Neural cell (in vitro differentiated cells): Measurements from ENCODE around the gene PDE1A.

Source experiments
- EP300 ChIP-seq: fragments of 450-650 bp; conservative IDR thresholded peaks from 2 replicates; pipeline ENCODE4 v1.6.1; 2014; ENCODE audit warnings: antibody characterized with exemption, mild to moderate bottlenecking, moderate library complexity; ENCODE audit not compliant: poor library complexity, severe bottlenecking
- EZH2 ChIP-seq: fragments of 200-600, 300-800 bp; shearing (Covaris generic), sonication (generic); IDR thresholded peaks from 2 replicates; pipeline ENCODE4 v1.6.1; 2014; ENCODE audit warnings: antibody characterized with exemption, low read length, borderline replicate concordance, mild to moderate bottlenecking; ENCODE audit not compliant: insufficient read depth, poor library complexity, severe bottlenecking
- MXI1 ChIP-seq: fragments of 450-650 bp; conservative IDR thresholded peaks from 2 replicates; pipeline ENCODE4 v1.6.1; 2014; ENCODE audit warnings: antibody characterized with exemption, mild to moderate bottlenecking; ENCODE audit not compliant: poor library complexity, severe bottlenecking
- POLR2AphosphoS5 ChIP-seq: IDR thresholded peaks from 2 replicates; pipeline ENCODE4 v1.6.1; 2012
- RAD21 ChIP-seq: fragments of 450-650 bp; conservative IDR thresholded peaks from 2 replicates; pipeline ENCODE4 v1.6.1; 2014; ENCODE audit warnings: antibody characterized with exemption, mild to moderate bottlenecking, moderate library complexity
- SMC3 ChIP-seq: fragments of 450-650 bp; conservative IDR thresholded peaks from 2 replicates; pipeline ENCODE4 v1.6.1; 2014; ENCODE audit warnings: antibody characterized with exemption, mild to moderate bottlenecking, moderate library complexity; ENCODE audit not compliant: poor library complexity
- TAF1 ChIP-seq: IDR thresholded peaks from 2 replicates; pipeline ENCODE4 v1.6.1; 2012; ENCODE audit warnings: low read depth
- TF ChIP-seq, protein P1 (sequence below): fragments of 450-650 bp; IDR thresholded peaks from 2 replicates; pipeline ENCODE4 v1.5.1; 2014; ENCODE audit warnings: antibody characterized with exemption, mild to moderate bottlenecking, moderate library complexity; ENCODE audit not compliant: poor library complexity, severe bottlenecking
- TF ChIP-seq, protein P2 (sequence below): IDR thresholded peaks from 2 replicates; pipeline ENCODE4 v1.6.1; 2012; ENCODE audit warnings: borderline replicate concordance

DNA sequence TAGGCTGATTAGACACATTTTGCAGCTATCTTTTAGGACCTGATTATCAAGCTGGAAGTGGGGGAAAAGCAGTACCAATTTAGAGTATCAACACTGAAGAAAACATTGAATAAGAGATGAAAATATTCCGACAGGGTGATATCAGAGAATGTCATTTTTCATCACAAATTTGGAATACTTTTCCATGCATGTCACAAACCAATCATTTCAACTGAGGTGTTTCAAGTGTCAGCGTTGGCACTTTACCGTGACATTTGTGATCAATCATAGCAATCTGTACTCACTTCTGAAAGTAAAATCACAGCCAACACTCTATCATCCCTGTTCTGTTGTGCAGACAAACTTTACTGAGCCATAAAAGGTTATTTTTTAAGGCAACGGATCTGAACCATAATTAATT is 75.4 kb downstream of the PDE1A start:
- TF ChIP-seq, protein P1, sequence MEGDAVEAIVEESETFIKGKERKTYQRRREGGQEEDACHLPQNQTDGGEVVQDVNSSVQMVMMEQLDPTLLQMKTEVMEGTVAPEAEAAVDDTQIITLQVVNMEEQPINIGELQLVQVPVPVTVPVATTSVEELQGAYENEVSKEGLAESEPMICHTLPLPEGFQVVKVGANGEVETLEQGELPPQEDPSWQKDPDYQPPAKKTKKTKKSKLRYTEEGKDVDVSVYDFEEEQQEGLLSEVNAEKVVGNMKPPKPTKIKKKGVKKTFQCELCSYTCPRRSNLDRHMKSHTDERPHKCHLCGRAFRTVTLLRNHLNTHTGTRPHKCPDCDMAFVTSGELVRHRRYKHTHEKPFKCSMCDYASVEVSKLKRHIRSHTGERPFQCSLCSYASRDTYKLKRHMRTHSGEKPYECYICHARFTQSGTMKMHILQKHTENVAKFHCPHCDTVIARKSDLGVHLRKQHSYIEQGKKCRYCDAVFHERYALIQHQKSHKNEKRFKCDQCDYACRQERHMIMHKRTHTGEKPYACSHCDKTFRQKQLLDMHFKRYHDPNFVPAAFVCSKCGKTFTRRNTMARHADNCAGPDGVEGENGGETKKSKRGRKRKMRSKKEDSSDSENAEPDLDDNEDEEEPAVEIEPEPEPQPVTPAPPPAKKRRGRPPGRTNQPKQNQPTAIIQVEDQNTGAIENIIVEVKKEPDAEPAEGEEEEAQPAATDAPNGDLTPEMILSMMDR, result no peak
- TF ChIP-seq, protein P2, sequence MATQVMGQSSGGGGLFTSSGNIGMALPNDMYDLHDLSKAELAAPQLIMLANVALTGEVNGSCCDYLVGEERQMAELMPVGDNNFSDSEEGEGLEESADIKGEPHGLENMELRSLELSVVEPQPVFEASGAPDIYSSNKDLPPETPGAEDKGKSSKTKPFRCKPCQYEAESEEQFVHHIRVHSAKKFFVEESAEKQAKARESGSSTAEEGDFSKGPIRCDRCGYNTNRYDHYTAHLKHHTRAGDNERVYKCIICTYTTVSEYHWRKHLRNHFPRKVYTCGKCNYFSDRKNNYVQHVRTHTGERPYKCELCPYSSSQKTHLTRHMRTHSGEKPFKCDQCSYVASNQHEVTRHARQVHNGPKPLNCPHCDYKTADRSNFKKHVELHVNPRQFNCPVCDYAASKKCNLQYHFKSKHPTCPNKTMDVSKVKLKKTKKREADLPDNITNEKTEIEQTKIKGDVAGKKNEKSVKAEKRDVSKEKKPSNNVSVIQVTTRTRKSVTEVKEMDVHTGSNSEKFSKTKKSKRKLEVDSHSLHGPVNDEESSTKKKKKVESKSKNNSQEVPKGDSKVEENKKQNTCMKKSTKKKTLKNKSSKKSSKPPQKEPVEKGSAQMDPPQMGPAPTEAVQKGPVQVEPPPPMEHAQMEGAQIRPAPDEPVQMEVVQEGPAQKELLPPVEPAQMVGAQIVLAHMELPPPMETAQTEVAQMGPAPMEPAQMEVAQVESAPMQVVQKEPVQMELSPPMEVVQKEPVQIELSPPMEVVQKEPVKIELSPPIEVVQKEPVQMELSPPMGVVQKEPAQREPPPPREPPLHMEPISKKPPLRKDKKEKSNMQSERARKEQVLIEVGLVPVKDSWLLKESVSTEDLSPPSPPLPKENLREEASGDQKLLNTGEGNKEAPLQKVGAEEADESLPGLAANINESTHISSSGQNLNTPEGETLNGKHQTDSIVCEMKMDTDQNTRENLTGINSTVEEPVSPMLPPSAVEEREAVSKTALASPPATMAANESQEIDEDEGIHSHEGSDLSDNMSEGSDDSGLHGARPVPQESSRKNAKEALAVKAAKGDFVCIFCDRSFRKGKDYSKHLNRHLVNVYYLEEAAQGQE, result peak; percentile 76
- no peak for TF ChIP-seq MXI1
- TF ChIP-seq EP300, result peak; percentile 96
- TF ChIP-seq POLR2AphosphoS5, result peak; percentile 79
- TF ChIP-seq SMC3, result no peak
- no peak for TF ChIP-seq EZH2
- TF ChIP-seq RAD21, result no peak
- TF ChIP-seq TAF1, result no peak
